ENCODE results near the gene GPR158. TPM values are rescaled to one million over a fixed set of nuclear protein-coding genes. Genes with fewer than 3 reads are reported as not detected.
"Not testable (repeated sequence)": the region's sequence is repeated elsewhere in the genome, so short reads cannot be mapped to it uniquely, and the experiment has no call there.

Gene GPR158
- total RNA-seq, 1 experiment from 2014 or later, result 0.07 TPM

DNA sequence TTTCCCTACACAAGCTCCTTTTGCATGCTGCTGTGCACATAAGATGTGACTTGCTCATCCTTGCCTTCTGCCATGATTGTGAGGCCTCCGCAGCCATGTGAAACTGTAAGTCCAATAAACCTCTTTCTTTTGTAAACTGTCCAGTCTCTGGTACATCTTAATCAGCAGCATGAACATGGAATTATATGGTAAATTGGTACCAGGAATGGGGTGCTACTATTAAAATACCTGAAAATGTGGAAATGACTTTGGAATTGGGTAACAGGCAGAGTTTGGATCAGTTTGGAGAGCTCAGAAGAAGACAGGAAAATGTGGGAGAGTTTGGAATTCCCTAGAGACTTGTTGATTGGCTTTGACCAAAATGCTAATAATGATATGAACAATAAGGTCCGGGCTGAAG lies 181.8 kb downstream of the GPR158 start:
- intact Hi-C loops (cut with micrococcal nuclease; ENCODE audit: unreplicated experiment), result no loop called here
- Mint-ChIP-seq H3K4me3 (ENCODE audit: unreplicated experiment) (no peak overlapping the region), H3K4me1 (ENCODE audit: low read depth, unreplicated experiment) (no peaks in the 10 kb centered on the region), H3K27me3 (ENCODE audit: insufficient read depth, unreplicated experiment) (peaks cover 4% of the 10 kb centered on the region), H3K9me3 (ENCODE audit: unreplicated experiment) (peaks cover 44% of the 10 kb centered on the region), H3K36me3 (ENCODE audit: insufficient read depth, unreplicated experiment) (no peaks in the 10 kb centered on the region), H3K27ac (ENCODE audit: unreplicated experiment) (no peak overlapping the region)
- TF ChIP-seq, protein P1, sequence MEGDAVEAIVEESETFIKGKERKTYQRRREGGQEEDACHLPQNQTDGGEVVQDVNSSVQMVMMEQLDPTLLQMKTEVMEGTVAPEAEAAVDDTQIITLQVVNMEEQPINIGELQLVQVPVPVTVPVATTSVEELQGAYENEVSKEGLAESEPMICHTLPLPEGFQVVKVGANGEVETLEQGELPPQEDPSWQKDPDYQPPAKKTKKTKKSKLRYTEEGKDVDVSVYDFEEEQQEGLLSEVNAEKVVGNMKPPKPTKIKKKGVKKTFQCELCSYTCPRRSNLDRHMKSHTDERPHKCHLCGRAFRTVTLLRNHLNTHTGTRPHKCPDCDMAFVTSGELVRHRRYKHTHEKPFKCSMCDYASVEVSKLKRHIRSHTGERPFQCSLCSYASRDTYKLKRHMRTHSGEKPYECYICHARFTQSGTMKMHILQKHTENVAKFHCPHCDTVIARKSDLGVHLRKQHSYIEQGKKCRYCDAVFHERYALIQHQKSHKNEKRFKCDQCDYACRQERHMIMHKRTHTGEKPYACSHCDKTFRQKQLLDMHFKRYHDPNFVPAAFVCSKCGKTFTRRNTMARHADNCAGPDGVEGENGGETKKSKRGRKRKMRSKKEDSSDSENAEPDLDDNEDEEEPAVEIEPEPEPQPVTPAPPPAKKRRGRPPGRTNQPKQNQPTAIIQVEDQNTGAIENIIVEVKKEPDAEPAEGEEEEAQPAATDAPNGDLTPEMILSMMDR (IDR thresholded peaks at IDR 0.05; ENCODE audit: insufficient read depth in 1 of 2, low read depth in 1 of 2, low read length in 1 of 2, severe bottlenecking in 1 of 2, unreplicated experiment in 1 of 2), result no peak
- no peak overlapping the region for H3K4me3 ChIP-seq (ENCODE audit: low read depth, low read length)
- H3K4me1 ChIP-seq, result no peaks in the 10 kb centered on the region
- POLR2A ChIA-PET, result no interaction called here
- no TSS peak for BruUV-seq (replicated peaks)
- no peak for DNase-seq
- peaks cover 22% of the 10 kb centered on the region for H3K9me3 ChIP-seq
- no peaks in the 10 kb centered on the region for H3K36me3 ChIP-seq (ENCODE audit: control insufficient read depth, insufficient read depth, low read length)
- no peaks in the 10 kb centered on the region for H3K27me3 ChIP-seq (replicated peaks; ENCODE audit: control insufficient read depth, insufficient read depth, low read length)
- CTCF ChIA-PET, result no interaction called here

DNA sequence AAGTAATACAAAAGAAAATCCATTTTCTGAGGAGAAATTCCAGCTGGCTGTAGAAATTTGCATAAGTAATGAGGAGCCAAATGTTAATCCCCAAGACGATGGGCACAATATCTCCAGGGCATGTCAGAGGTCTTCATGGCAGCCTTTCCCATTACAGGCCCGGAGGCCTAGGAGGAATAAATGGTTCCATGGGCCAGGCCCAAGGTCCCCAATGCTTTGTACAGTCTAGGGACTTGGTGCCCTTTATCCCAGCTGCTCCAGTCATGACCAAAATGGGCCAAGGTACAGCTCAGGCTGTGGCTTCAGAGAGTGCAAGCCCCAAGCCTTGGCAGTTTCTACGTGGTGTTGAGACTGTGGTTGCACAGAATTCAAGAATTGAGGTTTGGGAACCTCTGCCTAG lies 182.5 kb downstream of the GPR158 start:
- TF ChIP-seq, protein P1 (IDR thresholded peaks at IDR 0.05; ENCODE audit: insufficient read depth in 1 of 2, low read depth in 1 of 2, low read length in 1 of 2, severe bottlenecking in 1 of 2, unreplicated experiment in 1 of 2), result no peak
- intact Hi-C loops (cut with micrococcal nuclease; ENCODE audit: unreplicated experiment), result no loop called here
- BruUV-seq (replicated peaks), result no TSS peak
- Mint-ChIP-seq H3K27ac (ENCODE audit: unreplicated experiment) (no peak overlapping the region), H3K27me3 (ENCODE audit: insufficient read depth, unreplicated experiment) (no peaks in the 10 kb centered on the region), H3K4me1 (ENCODE audit: low read depth, unreplicated experiment) (no peaks in the 10 kb centered on the region), H3K36me3 (ENCODE audit: insufficient read depth, unreplicated experiment) (no peaks in the 10 kb centered on the region), H3K4me3 (ENCODE audit: unreplicated experiment) (no peak overlapping the region), H3K9me3 (ENCODE audit: unreplicated experiment) (peaks cover 44% of the 10 kb centered on the region)
- ChIA-PET CTCF (no interaction called here), POLR2A (no interaction called here)
- H3K36me3 ChIP-seq (ENCODE audit: control insufficient read depth, insufficient read depth, low read length), result no peaks in the 10 kb centered on the region
- no peak for DNase-seq
- peaks cover 22% of the 10 kb centered on the region for H3K9me3 ChIP-seq
- H3K4me1 ChIP-seq, result no peaks in the 10 kb centered on the region
- no peak overlapping the region for H3K4me3 ChIP-seq (ENCODE audit: low read depth, low read length)
- no peaks in the 10 kb centered on the region for H3K27me3 ChIP-seq (replicated peaks; ENCODE audit: control insufficient read depth, insufficient read depth, low read length)

DNA sequence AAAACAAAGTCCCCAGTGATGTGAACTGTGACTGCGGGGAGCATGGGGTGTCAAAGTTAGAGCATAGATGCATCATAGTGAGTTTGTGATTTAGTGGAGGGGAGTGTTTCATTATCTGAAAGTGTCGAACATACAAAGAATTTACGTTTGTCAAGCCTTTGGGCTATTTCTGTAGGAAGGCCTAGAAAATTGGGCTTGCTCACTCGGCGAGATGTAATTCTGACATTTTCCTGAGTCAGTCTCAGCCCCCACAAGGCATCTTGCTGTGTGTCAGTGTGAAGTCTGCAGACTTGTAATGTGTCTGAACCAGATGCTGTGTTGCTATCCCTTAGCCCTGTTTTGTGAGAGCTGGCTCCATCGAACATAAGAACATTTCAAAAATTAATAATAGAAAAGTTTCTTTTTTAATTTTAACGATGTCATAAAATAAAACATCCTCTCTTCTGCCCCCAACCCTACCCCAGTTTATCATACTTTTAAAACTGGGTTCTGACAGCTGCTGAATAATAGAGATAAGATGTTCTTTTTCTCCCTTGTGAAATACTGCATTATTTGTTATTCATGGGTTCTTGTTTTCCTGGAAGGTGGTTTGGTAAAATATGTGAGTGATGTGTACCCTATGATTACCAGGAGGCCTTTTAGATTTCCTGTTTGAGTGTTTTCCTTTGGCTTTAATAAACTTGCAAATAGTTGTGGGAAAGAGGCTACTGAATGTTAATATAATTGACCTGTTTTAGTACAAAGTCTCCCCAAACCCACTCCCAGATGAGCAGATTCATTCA lies 207.4 kb downstream of the GPR158 start:
- BruUV-seq (replicated peaks), result no TSS peak
- no peaks in the 10 kb centered on the region for H3K27me3 ChIP-seq (replicated peaks; ENCODE audit: control insufficient read depth, insufficient read depth, low read length)
- H3K9me3 ChIP-seq, result no peaks in the 10 kb centered on the region
- peaks cover 8% of the 10 kb centered on the region for H3K27me3 Mint-ChIP-seq (ENCODE audit: insufficient read depth, unreplicated experiment)
- H3K4me1 Mint-ChIP-seq (ENCODE audit: low read depth, unreplicated experiment), result no peaks in the 10 kb centered on the region
- CTCF ChIA-PET, result no interaction called here
- H3K36me3 ChIP-seq (ENCODE audit: control insufficient read depth, insufficient read depth, low read length), result no peaks in the 10 kb centered on the region
- no peak overlapping the region for H3K4me3 Mint-ChIP-seq (ENCODE audit: unreplicated experiment)
- no peak overlapping the region for H3K27ac Mint-ChIP-seq (ENCODE audit: unreplicated experiment)
- TF ChIP-seq, protein P1 (IDR thresholded peaks at IDR 0.05; ENCODE audit: insufficient read depth in 1 of 2, low read depth in 1 of 2, low read length in 1 of 2, severe bottlenecking in 1 of 2, unreplicated experiment in 1 of 2), result no peak
- no peak overlapping the region for H3K4me3 ChIP-seq (ENCODE audit: low read depth, low read length)
- no peaks in the 10 kb centered on the region for H3K36me3 Mint-ChIP-seq (ENCODE audit: insufficient read depth, unreplicated experiment)
- H3K4me1 ChIP-seq, result no peaks in the 10 kb centered on the region
- DNase-seq, result no peak
- H3K9me3 Mint-ChIP-seq (ENCODE audit: unreplicated experiment), result no peaks in the 10 kb centered on the region
- intact Hi-C loops (cut with micrococcal nuclease; ENCODE audit: unreplicated experiment), result no loop called here
- POLR2A ChIA-PET, result no interaction called here

DNA sequence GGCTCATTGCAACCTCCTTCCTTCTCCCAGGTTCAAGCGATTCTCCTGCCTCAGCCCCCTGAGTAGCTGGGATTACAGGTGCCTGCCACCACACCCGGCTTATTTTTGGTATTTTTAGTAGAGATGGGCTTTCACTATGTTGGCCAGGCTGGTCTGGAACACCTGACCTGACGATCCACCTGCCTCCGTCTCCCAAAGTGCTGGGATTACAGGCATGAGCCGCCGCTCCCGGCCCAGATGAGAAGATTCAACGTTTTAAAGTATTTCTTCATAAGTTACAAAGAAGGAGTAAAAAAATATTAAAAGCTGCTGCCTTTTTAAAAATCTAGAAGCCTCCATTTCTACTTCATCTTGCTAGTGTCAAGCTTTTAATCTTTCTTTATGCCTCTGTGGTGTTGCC lies 208.1 kb downstream of the GPR158 start:
- H3K36me3 ChIP-seq (ENCODE audit: control insufficient read depth, insufficient read depth, low read length); H3K4me1 ChIP-seq; H3K27me3 Mint-ChIP-seq (ENCODE audit: insufficient read depth, unreplicated experiment); POLR2A ChIA-PET; H3K27ac Mint-ChIP-seq (ENCODE audit: unreplicated experiment); H3K9me3 Mint-ChIP-seq (ENCODE audit: unreplicated experiment); H3K27me3 ChIP-seq (replicated peaks; ENCODE audit: control insufficient read depth, insufficient read depth, low read length); H3K4me1 Mint-ChIP-seq (ENCODE audit: low read depth, unreplicated experiment); H3K4me3 Mint-ChIP-seq (ENCODE audit: unreplicated experiment); CTCF ChIA-PET; intact Hi-C loops (cut with micrococcal nuclease; ENCODE audit: unreplicated experiment); H3K36me3 Mint-ChIP-seq (ENCODE audit: insufficient read depth, unreplicated experiment); DNase-seq; BruUV-seq (replicated peaks); H3K9me3 ChIP-seq; H3K4me3 ChIP-seq (ENCODE audit: low read depth, low read length): not testable (repeated sequence)

Data from Caco-2 (cell line).